HepG2 (cell line): Measurements from ENCODE around the gene LAMC1.

Source experiments
- BRCA1 ChIP-seq: sonication (generic); formaldehyde crosslinking; IDR thresholded peaks from 2 replicates; pipeline ENCODE4 v1.4.0; 2020; ENCODE audit warnings: missing genetic modification reagents
- CTCF ChIP-seq: sonication (generic); formaldehyde crosslinking; IDR thresholded peaks from 2 replicates; pipeline ENCODE4 v1.5.0; 2020; ENCODE audit warnings: mild to moderate bottlenecking, missing genetic modification reagents, moderate library complexity
- DPF2 ChIP-seq: sonication (generic); formaldehyde crosslinking; IDR thresholded peaks from 2 replicates; pipeline ENCODE4 v1.4.0; 2020; ENCODE audit warnings: mild to moderate bottlenecking, low read depth, missing genetic modification reagents, borderline replicate concordance
- HDAC2 ChIP-seq: sonication (generic); formaldehyde crosslinking; IDR thresholded peaks from 2 replicates; pipeline ENCODE4 v1.4.0; 2020; ENCODE audit warnings: missing genetic modification reagents
- KLF16 ChIP-seq, 2 experiments: sonication (generic) in 1 of 2; formaldehyde crosslinking in 1 of 2; IDR thresholded peaks; 2 replicates each; pipeline versions ENCODE4 v1.6.1 to v1.8.0; 2016 to 2023; ENCODE audit warnings: missing genetic modification reagents in 2 of 2, missing compliant biosample characterization in 1 of 2
- LCORL ChIP-seq, 2 experiments: fragments of 450-650 bp in 1 of 2; sonication (generic) in 1 of 2; formaldehyde crosslinking in 1 of 2; IDR thresholded peaks; 2 replicates each; pipeline versions ENCODE4 v1.5.0 to v1.6.1; 2017 to 2020; ENCODE audit warnings: antibody characterized with exemption in 1 of 2, missing genetic modification reagents in 1 of 2
- NR2F1 ChIP-seq, 2 experiments: fragments of 450-650 bp in 1 of 2; formaldehyde crosslinking in 1 of 2; IDR thresholded peaks; 2 replicates each; pipeline versions ENCODE4 v1.5.0 to v1.6.1; 2016 to 2020; ENCODE audit warnings: mild to moderate bottlenecking in 1 of 2, missing compliant biosample characterization in 1 of 2, missing genetic modification reagents in 1 of 2, moderate library complexity in 1 of 2
- YY1 ChIP-seq: IDR thresholded peaks from 2 replicates; pipeline ENCODE4 v1.6.1; 2011; ENCODE audit warnings: low read length, low read depth, moderate library complexity, mild to moderate bottlenecking; ENCODE audit not compliant: insufficient read depth, insufficient replicate concordance
- ZBTB49 ChIP-seq: sonication (generic); formaldehyde crosslinking; IDR thresholded peaks from 2 replicates; pipeline ENCODE4 v1.4.0; 2020; ENCODE audit warnings: missing genetic modification reagents, borderline replicate concordance
- ZFP41 ChIP-seq: sonication (generic); formaldehyde crosslinking; IDR thresholded peaks from 2 replicates; pipeline ENCODE4 v1.4.0; 2020; ENCODE audit warnings: mild to moderate bottlenecking, missing genetic modification reagents, borderline replicate concordance
- ZNF12 ChIP-seq: sonication (generic); formaldehyde crosslinking; IDR thresholded peaks from 2 replicates; pipeline ENCODE4 v1.5.0; 2020; ENCODE audit warnings: missing genetic modification reagents
- ZNF501 ChIP-seq: sonication (generic); formaldehyde crosslinking; IDR thresholded peaks from 2 replicates; pipeline ENCODE4 v1.5.1; 2020; ENCODE audit warnings: mild to moderate bottlenecking, moderate library complexity, missing genetic modification reagents
- TF ChIP-seq, protein P1 (sequence below), 2 experiments: sonication (generic) in 1 of 2; formaldehyde crosslinking in 1 of 2; IDR thresholded peaks; 2 replicates each; pipeline versions ENCODE4 v1.4.0 to v1.6.1; 2016 to 2020; ENCODE audit warnings: borderline replicate concordance in 1 of 2, low read depth in 1 of 2, mild to moderate bottlenecking in 1 of 2, missing genetic modification reagents in 1 of 2
- TF ChIP-seq, protein P2 (sequence below): IDR thresholded peaks from 2 replicates; pipeline ENCODE4 v1.6.1; 2016

GRCh38 chr1:183147735-183148134 lies 124.5 kb downstream of the LAMC1 start:
- TF ChIP-seq KLF16 (CRISPR knock-in tag; IDR thresholded peaks at IDR 0.05) (no peak), LCORL (IDR thresholded peaks at IDR 0.05) (no peak), LCORL (CRISPR knock-in tag; IDR thresholded peaks at IDR 0.05) (no peak), NR2F1 (CRISPR knock-in tag; IDR thresholded peaks at IDR 0.05) (no peak), ZFP41 (CRISPR knock-in tag) (no peak), ZBTB49 (no peak), HDAC2 (no peak), BRCA1 (CRISPR knock-in tag) (no peak), ZNF12 (no peak), ZNF501 (CRISPR knock-in tag) (no peak), CTCF (CRISPR knock-in tag) (no peak), DPF2 (no peak), YY1 (no peak)
- TF ChIP-seq, protein P1, sequence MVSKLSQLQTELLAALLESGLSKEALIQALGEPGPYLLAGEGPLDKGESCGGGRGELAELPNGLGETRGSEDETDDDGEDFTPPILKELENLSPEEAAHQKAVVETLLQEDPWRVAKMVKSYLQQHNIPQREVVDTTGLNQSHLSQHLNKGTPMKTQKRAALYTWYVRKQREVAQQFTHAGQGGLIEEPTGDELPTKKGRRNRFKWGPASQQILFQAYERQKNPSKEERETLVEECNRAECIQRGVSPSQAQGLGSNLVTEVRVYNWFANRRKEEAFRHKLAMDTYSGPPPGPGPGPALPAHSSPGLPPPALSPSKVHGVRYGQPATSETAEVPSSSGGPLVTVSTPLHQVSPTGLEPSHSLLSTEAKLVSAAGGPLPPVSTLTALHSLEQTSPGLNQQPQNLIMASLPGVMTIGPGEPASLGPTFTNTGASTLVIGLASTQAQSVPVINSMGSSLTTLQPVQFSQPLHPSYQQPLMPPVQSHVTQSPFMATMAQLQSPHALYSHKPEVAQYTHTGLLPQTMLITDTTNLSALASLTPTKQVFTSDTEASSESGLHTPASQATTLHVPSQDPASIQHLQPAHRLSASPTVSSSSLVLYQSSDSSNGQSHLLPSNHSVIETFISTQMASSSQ (IDR thresholded peaks at IDR 0.05; ENCODE audit: low read depth) = no peak
- TF ChIP-seq, protein P1 (CRISPR knock-in tag; IDR thresholded peaks at IDR 0.05; ENCODE audit: borderline replicate concordance) = no peak
- TF ChIP-seq, protein P2, sequence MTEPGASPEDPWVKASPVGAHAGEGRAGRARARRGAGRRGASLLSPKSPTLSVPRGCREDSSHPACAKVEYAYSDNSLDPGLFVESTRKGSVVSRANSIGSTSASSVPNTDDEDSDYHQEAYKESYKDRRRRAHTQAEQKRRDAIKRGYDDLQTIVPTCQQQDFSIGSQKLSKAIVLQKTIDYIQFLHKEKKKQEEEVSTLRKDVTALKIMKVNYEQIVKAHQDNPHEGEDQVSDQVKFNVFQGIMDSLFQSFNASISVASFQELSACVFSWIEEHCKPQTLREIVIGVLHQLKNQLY = no peak
